ENCODE data around the gene MSLN.

- TF ChIP-seq, protein P1, sequence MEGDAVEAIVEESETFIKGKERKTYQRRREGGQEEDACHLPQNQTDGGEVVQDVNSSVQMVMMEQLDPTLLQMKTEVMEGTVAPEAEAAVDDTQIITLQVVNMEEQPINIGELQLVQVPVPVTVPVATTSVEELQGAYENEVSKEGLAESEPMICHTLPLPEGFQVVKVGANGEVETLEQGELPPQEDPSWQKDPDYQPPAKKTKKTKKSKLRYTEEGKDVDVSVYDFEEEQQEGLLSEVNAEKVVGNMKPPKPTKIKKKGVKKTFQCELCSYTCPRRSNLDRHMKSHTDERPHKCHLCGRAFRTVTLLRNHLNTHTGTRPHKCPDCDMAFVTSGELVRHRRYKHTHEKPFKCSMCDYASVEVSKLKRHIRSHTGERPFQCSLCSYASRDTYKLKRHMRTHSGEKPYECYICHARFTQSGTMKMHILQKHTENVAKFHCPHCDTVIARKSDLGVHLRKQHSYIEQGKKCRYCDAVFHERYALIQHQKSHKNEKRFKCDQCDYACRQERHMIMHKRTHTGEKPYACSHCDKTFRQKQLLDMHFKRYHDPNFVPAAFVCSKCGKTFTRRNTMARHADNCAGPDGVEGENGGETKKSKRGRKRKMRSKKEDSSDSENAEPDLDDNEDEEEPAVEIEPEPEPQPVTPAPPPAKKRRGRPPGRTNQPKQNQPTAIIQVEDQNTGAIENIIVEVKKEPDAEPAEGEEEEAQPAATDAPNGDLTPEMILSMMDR (IDR thresholded peaks at IDR 0.05) = no peak
- no peak for TF ChIP-seq POLR2A (IDR thresholded peaks at IDR 0.05)
Measured at GRCh38 chr16:818132-818531, 57.6 kb downstream of the MSLN start.

Measured in uterus (tissue), 2 donors.